ENCODE data around the gene OSBPL7.

Gene OSBPL7

GRCh38 chr17:47819475-47819874, 2.1 kb downstream of the OSBPL7 start:
- no peak for TF ChIP-seq CTCF (IDR thresholded peaks at IDR 0.05)

GRCh38 chr17:47818002-47818695, 3.4 kb downstream of the OSBPL7 start:
- TF ChIP-seq CTCF (IDR thresholded peaks at IDR 0.05): no peak

- no peak for TF ChIP-seq CTCF (IDR thresholded peaks at IDR 0.05)
Observed at GRCh38 chr17:47816947-47817346, 4.6 kb downstream of the OSBPL7 start.

- no peak for TF ChIP-seq CTCF (IDR thresholded peaks at IDR 0.05)
Observed at GRCh38 chr17:47816111-47816735, 5.4 kb downstream of the OSBPL7 start.

GRCh38 chr17:47815106-47815918, 6.3 kb downstream of the OSBPL7 start:
- TF ChIP-seq CTCF (IDR thresholded peaks at IDR 0.05): no peak

GRCh38 chr17:47813512-47814031, 8.0 kb downstream of the OSBPL7 start:
- no peak for TF ChIP-seq CTCF (IDR thresholded peaks at IDR 0.05)

GRCh38 chr17:47813077-47813476, 8.5 kb downstream of the OSBPL7 start:
- TF ChIP-seq CTCF (IDR thresholded peaks at IDR 0.05): no peak
